ENCODE data around the gene OTUB2. TPM values are rescaled to one million over a fixed set of nuclear protein-coding genes. Genes with fewer than 3 reads are reported as not detected.
A peak's percentile ranks its signal among the peaks of the same experiment; 100 is the strongest.

Gene OTUB2
- total and polyA plus RNA-seq, 2 donors (not counting 3 experiments of a cell fraction or from before 2014, with no cell fraction given) = 0.70 to 1.6 TPM

DNA sequence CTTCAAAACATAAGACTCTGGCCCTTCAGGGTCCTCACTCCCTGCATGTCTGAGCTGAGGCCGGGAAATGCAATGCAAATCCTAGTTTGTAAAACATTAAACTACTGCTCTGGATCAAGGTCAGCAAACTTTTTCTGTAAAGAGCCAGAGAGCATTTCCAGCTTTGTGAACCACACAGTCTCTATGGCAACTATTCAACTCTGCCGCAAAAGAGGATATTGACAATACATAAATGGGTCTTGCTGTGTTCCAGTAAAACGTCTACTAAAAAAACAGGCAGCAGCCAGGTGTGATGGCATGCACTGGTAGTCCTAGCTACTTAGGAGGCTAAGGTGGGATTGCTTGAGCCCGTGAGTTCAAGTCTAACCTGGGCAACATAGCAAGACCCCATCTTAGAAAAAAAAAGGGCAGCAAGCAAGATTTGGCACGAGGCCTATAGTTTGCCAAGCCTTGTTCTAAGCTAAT is 32.6 kb downstream of the OTUB2 start:
- no peaks in the 10 kb centered on the region for H3K27me3 ChIP-seq (ENCODE audit: control insufficient read depth in 2 of 2, insufficient read depth in 2 of 2, low read length in 2 of 2)
- no peak for DNase-seq (ENCODE audit: low read depth, low spot score)
- POLR2A ChIA-PET = no interaction called here
- CTCF ChIA-PET = interaction anchor here (1.0 to 2.5 kb wide), 4 partner anchors 22 to 122 kb away, joined by 3 to 10 read pairs (median 4); no protein-coding TSS in a partner anchor
- no peak overlapping the region for H3K4me2 ChIP-seq (ENCODE audit: insufficient read depth, low read length)
- H3K4me3 ChIP-seq (replicated peaks in 1 of 3; ENCODE audit: insufficient read depth in 1 of 3, low read depth in 1 of 3, low read length in 3 of 3) = no peak overlapping the region
- H3K4me1 ChIP-seq (ENCODE audit: control insufficient read depth, extremely low read depth, insufficient read depth, low read length) = peaks cover 11% of the 10 kb centered on the region
- H3K9ac ChIP-seq (replicated peaks; ENCODE audit: extremely low read depth, insufficient read depth, low read length) = no peak overlapping the region
- no peaks in the 10 kb centered on the region for H3K9me3 ChIP-seq (replicated peaks; ENCODE audit: control insufficient read depth, insufficient read depth, low read length)
- H3K36me3 ChIP-seq (ENCODE audit: control insufficient read depth in 2 of 2, extremely low read depth in 1 of 2, insufficient read depth in 2 of 2, low read length in 2 of 2) = peaks cover 27 to 33% of the 10 kb centered on the region in 2 experiments
- no peak for TF ChIP-seq POLR2AphosphoS5 (IDR thresholded peaks at IDR 0.05; ENCODE audit: insufficient read depth, low read depth, low read length)
- TF ChIP-seq EZH2 (IDR thresholded peaks at IDR 0.05; ENCODE audit: borderline replicate concordance, low read depth, low read length, severe bottlenecking) = no peak
- TF ChIP-seq, protein P1, sequence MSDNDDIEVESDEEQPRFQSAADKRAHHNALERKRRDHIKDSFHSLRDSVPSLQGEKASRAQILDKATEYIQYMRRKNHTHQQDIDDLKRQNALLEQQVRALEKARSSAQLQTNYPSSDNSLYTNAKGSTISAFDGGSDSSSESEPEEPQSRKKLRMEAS (IDR thresholded peaks at IDR 0.05; ENCODE audit: insufficient read depth, insufficient read length) = no peak
- TF ChIP-seq POLR2A (IDR thresholded peaks at IDR 0.05; ENCODE audit: low read depth, low read length) = no peak
- H3K9me1 ChIP-seq (replicated peaks; ENCODE audit: control insufficient read depth, extremely low read depth, insufficient read depth, low read length) = no peaks in the 10 kb centered on the region
- intact Hi-C loops (cut with micrococcal nuclease) = no loop called here
- BruUV-seq (replicated peaks) = no TSS peak
- no peak for FAIRE-seq
- no peak overlapping the region for H3K27ac ChIP-seq (ENCODE audit: insufficient read depth, low read depth, low read length)
- no peak overlapping the region for H2AFZ ChIP-seq (ENCODE audit: low read depth, low read length)
- peaks cover 19% of the 10 kb centered on the region for H3K79me2 ChIP-seq (ENCODE audit: control insufficient read depth, insufficient read depth, low read length)
- dilution Hi-C loops (cut with MboI; ENCODE audit: extremely low pct_ligation_motif_present, low sequenced_read_pairs) = no loop called here
- no peaks in the 10 kb centered on the region for H4K20me1 ChIP-seq (replicated peaks; ENCODE audit: control insufficient read depth, extremely low read depth, insufficient read depth, low read length)

DNA sequence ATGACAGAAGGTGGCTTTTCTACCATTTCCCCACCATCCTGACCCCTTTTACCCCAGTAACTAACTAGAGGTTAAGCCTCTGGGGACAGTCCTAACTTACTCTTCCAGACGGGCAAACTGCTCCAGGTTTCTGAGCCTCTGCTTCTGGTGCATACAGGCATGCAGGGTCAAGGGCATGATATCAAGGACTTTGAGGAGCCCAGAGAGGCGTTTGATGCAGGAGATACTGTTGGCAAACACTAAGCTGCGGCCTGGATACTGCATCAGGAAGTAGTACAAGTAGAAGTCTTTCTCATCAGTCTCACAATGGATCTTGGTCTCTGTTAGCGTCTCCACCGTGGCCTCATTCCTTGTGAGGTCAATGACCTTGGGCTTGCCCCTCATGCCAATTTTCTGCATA is 33.9 kb downstream of the OTUB2 start:
- intact Hi-C loops (cut with micrococcal nuclease) = no loop called here
- no peak for DNase-seq (ENCODE audit: low read depth, low spot score)
- TSS peak; percentile 29 for BruUV-seq (replicated peaks)
- H3K36me3 ChIP-seq (ENCODE audit: control insufficient read depth in 2 of 2, extremely low read depth in 1 of 2, insufficient read depth in 2 of 2, low read length in 2 of 2) = peaks cover 27 to 30% of the 10 kb centered on the region in 2 experiments
- no peak for TF ChIP-seq GATA2 (IDR thresholded peaks at IDR 0.05; ENCODE audit: insufficient read depth, insufficient read length, low read depth, low read length)
- no peak for TF ChIP-seq EZH2 (IDR thresholded peaks at IDR 0.05; ENCODE audit: borderline replicate concordance, low read depth, low read length, severe bottlenecking)
- TF ChIP-seq POLR2AphosphoS5 (IDR thresholded peaks at IDR 0.05; ENCODE audit: insufficient read depth, low read depth, low read length) = no peak
- TF ChIP-seq, protein P2, sequence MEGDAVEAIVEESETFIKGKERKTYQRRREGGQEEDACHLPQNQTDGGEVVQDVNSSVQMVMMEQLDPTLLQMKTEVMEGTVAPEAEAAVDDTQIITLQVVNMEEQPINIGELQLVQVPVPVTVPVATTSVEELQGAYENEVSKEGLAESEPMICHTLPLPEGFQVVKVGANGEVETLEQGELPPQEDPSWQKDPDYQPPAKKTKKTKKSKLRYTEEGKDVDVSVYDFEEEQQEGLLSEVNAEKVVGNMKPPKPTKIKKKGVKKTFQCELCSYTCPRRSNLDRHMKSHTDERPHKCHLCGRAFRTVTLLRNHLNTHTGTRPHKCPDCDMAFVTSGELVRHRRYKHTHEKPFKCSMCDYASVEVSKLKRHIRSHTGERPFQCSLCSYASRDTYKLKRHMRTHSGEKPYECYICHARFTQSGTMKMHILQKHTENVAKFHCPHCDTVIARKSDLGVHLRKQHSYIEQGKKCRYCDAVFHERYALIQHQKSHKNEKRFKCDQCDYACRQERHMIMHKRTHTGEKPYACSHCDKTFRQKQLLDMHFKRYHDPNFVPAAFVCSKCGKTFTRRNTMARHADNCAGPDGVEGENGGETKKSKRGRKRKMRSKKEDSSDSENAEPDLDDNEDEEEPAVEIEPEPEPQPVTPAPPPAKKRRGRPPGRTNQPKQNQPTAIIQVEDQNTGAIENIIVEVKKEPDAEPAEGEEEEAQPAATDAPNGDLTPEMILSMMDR (IDR thresholded peaks at IDR 0.05; ENCODE audit: extremely low read depth in 1 of 2, insufficient read depth in 1 of 2, low read depth in 1 of 2, low read length in 2 of 2) = no peak
- TF ChIP-seq JUN (IDR thresholded peaks at IDR 0.05; ENCODE audit: borderline replicate concordance, insufficient read depth, insufficient read length, low read depth) = no peak
- no peak for TF ChIP-seq FOS (IDR thresholded peaks at IDR 0.05; ENCODE audit: borderline replicate concordance, insufficient read depth, low read length)
- TF ChIP-seq, protein P1 (IDR thresholded peaks at IDR 0.05; ENCODE audit: insufficient read depth, insufficient read length) = no peak
- TF ChIP-seq POLR2A (IDR thresholded peaks at IDR 0.05; ENCODE audit: low read depth, low read length) = no peak
- no peak for TF ChIP-seq MYC (IDR thresholded peaks at IDR 0.05; ENCODE audit: low read depth, low read length)
- H3K9me1 ChIP-seq (replicated peaks; ENCODE audit: control insufficient read depth, extremely low read depth, insufficient read depth, low read length) = no peaks in the 10 kb centered on the region
- H4K20me1 ChIP-seq (replicated peaks; ENCODE audit: control insufficient read depth, extremely low read depth, insufficient read depth, low read length) = no peaks in the 10 kb centered on the region
- no peaks in the 10 kb centered on the region for H3K27me3 ChIP-seq (ENCODE audit: control insufficient read depth in 2 of 2, insufficient read depth in 2 of 2, low read length in 2 of 2)
- H3K4me2 ChIP-seq (ENCODE audit: insufficient read depth, low read length) = no peak overlapping the region
- no peak overlapping the region for H3K9ac ChIP-seq (replicated peaks; ENCODE audit: extremely low read depth, insufficient read depth, low read length)
- no peak overlapping the region for H3K27ac ChIP-seq (ENCODE audit: insufficient read depth, low read depth, low read length)
- H2AFZ ChIP-seq (ENCODE audit: low read depth, low read length) = no peak overlapping the region
- ChIA-PET POLR2A (no interaction called here), CTCF (interaction anchor here (1.0 kb wide), 1 partner anchor 120 kb away, joined by 3 read pairs; no protein-coding TSS in a partner anchor)
- no peaks in the 10 kb centered on the region for H3K9me3 ChIP-seq (replicated peaks; ENCODE audit: control insufficient read depth, insufficient read depth, low read length)
- peaks cover 30% of the 10 kb centered on the region for H3K79me2 ChIP-seq (ENCODE audit: control insufficient read depth, insufficient read depth, low read length)
- no peak for FAIRE-seq
- dilution Hi-C loops (cut with MboI; ENCODE audit: extremely low pct_ligation_motif_present, low sequenced_read_pairs) = no loop called here
- no peak overlapping the region for H3K4me3 ChIP-seq (replicated peaks in 1 of 3; ENCODE audit: insufficient read depth in 1 of 3, low read depth in 1 of 3, low read length in 3 of 3)
- H3K4me1 ChIP-seq (ENCODE audit: control insufficient read depth, extremely low read depth, insufficient read depth, low read length) = peaks cover 11% of the 10 kb centered on the region
